ENCODE results near the gene SYNGR3.

The SYNGR3 gene

GRCh38 chr16:1942810-1943726, 46.7 kb upstream of the SYNGR3 start, which contains the start of gene MSRB1:
Gene MSRB1 (minus strand): TSS chr16:1943199. CDS start chr16:1943156, 43 bp downstream.
- DNase-seq (ENCODE audit: low read depth, low spot score): peak; percentile 65
- peak within 1 kb of the TSS; percentile 87 for H3K4me3 ChIP-seq (ENCODE audit: low read depth, low read length)
- POLR2A ChIA-PET: interaction anchor here (1.0 to 4.7 kb wide), 3 partner anchors 14 to 66 kb away, joined by 3 to 45 read pairs (median 3); partner anchors contain the start of gene RPS2

GRCh38 chr16:1944612-1945199, 45.1 kb upstream of the SYNGR3 start:
- no peak overlapping the region for H3K4me3 ChIP-seq (ENCODE audit: low read depth, low read length)
- ChIA-PET POLR2A (interaction anchor here (4.7 kb wide), 1 partner anchor 20 kb away, joined by 45 read pairs; the partner anchor contains the start of gene RPS2), CTCF (interaction anchor here (2.3 to 7.4 kb wide), 2 partner anchors 15 to 16 kb away, joined by 14 to 80 read pairs; no protein-coding TSS in a partner anchor)
- DNase-seq (ENCODE audit: low read depth, low spot score): no peak
- no peak for TF ChIP-seq CTCF (IDR thresholded peaks at IDR 0.05; ENCODE audit: insufficient read depth, low read length, missing control alignments)

More at GRCh38 chr16:1942810-1943726, 46.7 kb upstream of the SYNGR3 start, which contains the start of gene MSRB1:
- TF ChIP-seq CTCF (IDR thresholded peaks at IDR 0.05; ENCODE audit: insufficient read depth, low read length, missing control alignments): no peak
- CTCF ChIA-PET: interaction anchor here (0.6 to 7.4 kb wide), 9 partner anchors 9 to 297 kb away, joined by 3 to 80 read pairs (median 3); no protein-coding TSS in a partner anchor

GRCh38 chr16:1945559-1946391, 44.0 kb upstream of the SYNGR3 start:
- no peak for DNase-seq (ENCODE audit: low read depth, low spot score)
- CTCF ChIA-PET: interaction anchor here (1.4 to 2.3 kb wide), 2 partner anchors 17 to 19 kb away, joined by 3 to 14 read pairs; partner anchors contain the start of gene RPS2
- no peak for TF ChIP-seq CTCF (IDR thresholded peaks at IDR 0.05; ENCODE audit: insufficient read depth, low read length, missing control alignments)
- no peak overlapping the region for H3K4me3 ChIP-seq (ENCODE audit: low read depth, low read length)
- POLR2A ChIA-PET: interaction anchor here (4.7 kb wide), 1 partner anchor 19 kb away, joined by 45 read pairs; the partner anchor contains the start of gene RPS2

- TF ChIP-seq CTCF (IDR thresholded peaks at IDR 0.05; ENCODE audit: insufficient read depth, low read length, missing control alignments): no peak
- POLR2A ChIA-PET: interaction anchor here (4.7 kb wide), 1 partner anchor 18 kb away, joined by 45 read pairs; the partner anchor contains the start of gene RPS2
- CTCF ChIA-PET: interaction anchor here (1.4 to 2.3 kb wide), 2 partner anchors 17 to 18 kb away, joined by 3 to 14 read pairs; partner anchors contain the start of gene RPS2
- no peak overlapping the region for H3K4me3 ChIP-seq (ENCODE audit: low read depth, low read length)
- DNase-seq (ENCODE audit: low read depth, low spot score): no peak
Measured at GRCh38 chr16:1946495-1947368, 43.0 kb upstream of the SYNGR3 start.

GRCh38 chr16:1947369-1947670, 42.5 kb upstream of the SYNGR3 start:
- H3K4me3 ChIP-seq (ENCODE audit: low read depth, low read length): no peak overlapping the region
- POLR2A ChIA-PET: interaction anchor here (4.7 kb wide), 1 partner anchor 17 kb away, joined by 45 read pairs; the partner anchor contains the start of gene RPS2
- no peak for DNase-seq (ENCODE audit: low read depth, low spot score)
- CTCF ChIA-PET: no interaction called here
- no peak for TF ChIP-seq CTCF (IDR thresholded peaks at IDR 0.05; ENCODE audit: insufficient read depth, low read length, missing control alignments)

Data from AG04449 (cell line).